CD4-positive, alpha-beta memory T cell (primary cell): Measurements from ENCODE around the gene ARFGEF3. TPM values are rescaled to one million over a fixed set of nuclear protein-coding genes. Genes with fewer than 3 reads are reported as not detected.
A peak's percentile ranks its signal among the peaks of the same experiment; 100 is the strongest.
"Not testable (repeated sequence)": the region's sequence is repeated elsewhere in the genome, so short reads cannot be mapped to it uniquely, and the experiment has no call there.

Source experiments
- CTCF ChIA-PET: fragments of 350-600 bp; sonication (Branson Sonifier 250); formaldehyde crosslinking; loops from one replicate; lab custom pipeline; 2021; ENCODE audit warnings: inconsistent platforms; ENCODE audit not compliant: partially characterized antibody; lab: Charles Lee
- POLR2A ChIA-PET: fragments of 350-600 bp; sonication (Branson Sonifier 250); formaldehyde crosslinking; loops from one replicate; lab custom pipeline; 2021; ENCODE audit not compliant: partially characterized antibody; lab: Charles Lee
- DNase-seq, 5 donors: peaks; one replicate each; pipeline versions ENCODE4 v3.0.0 to v3.0.0-alpha.2; 2020 to 2022; ENCODE audit warnings: mixed read lengths in 1 of 5
- H3K27ac ChIP-seq: one replicate; pipeline ENCODE4 v1.7.0; 2013; ENCODE audit warnings: low read depth, low read length
- H3K27me3 ChIP-seq: 2 replicates; pipeline ENCODE4 v1.7.0; 2013; ENCODE audit warnings: mild to moderate bottlenecking, low read length, moderate library complexity; ENCODE audit not compliant: insufficient read depth
- H3K36me3 ChIP-seq: 2 replicates; pipeline ENCODE4 v1.7.0; 2013; ENCODE audit warnings: mild to moderate bottlenecking, low read length, moderate library complexity; ENCODE audit not compliant: insufficient read depth
- H3K4me1 ChIP-seq: 2 replicates; pipeline ENCODE4 v1.7.0; 2013; ENCODE audit warnings: mild to moderate bottlenecking, low read length, moderate library complexity; ENCODE audit not compliant: insufficient read depth
- H3K4me3 ChIP-seq, 2 donors: one replicate each; pipeline ENCODE4 v1.7.0; 2013; ENCODE audit warnings: low read length in 2 of 2, mild to moderate bottlenecking in 1 of 2
- H3K9me3 ChIP-seq, 2 donors: one replicate each; pipeline ENCODE4 v1.7.0; 2013; ENCODE audit warnings: low read length in 2 of 2, control low read depth in 1 of 2; ENCODE audit not compliant: control insufficient read depth in 1 of 2
- H3K27ac Mint-ChIP-seq, 7 donors: one replicate each; pipeline ENCODE4 v1.8.0; 2020 to 2021; ENCODE audit warnings: mixed read lengths in 7 of 7, mild to moderate bottlenecking in 6 of 7, inconsistent platforms in 3 of 7, moderate library complexity in 3 of 7
- H3K27me3 Mint-ChIP-seq, 2 donors: one replicate each; pipeline ENCODE4 v1.8.0; 2020 to 2021; ENCODE audit warnings: mixed read lengths in 2 of 2
- H3K36me3 Mint-ChIP-seq, 2 donors: one replicate each; pipeline ENCODE4 v1.8.0; 2020 to 2021; ENCODE audit warnings: mixed read lengths in 2 of 2, inconsistent platforms in 1 of 2, mild to moderate bottlenecking in 1 of 2
- H3K4me1 Mint-ChIP-seq, 4 donors: one replicate each; pipeline ENCODE4 v1.8.0; 2020 to 2021; ENCODE audit warnings: mixed read lengths in 4 of 4, mild to moderate bottlenecking in 1 of 4
- H3K4me3 Mint-ChIP-seq, 8 donors: one replicate each; pipeline ENCODE4 v1.8.0; 2020 to 2021; ENCODE audit warnings: mixed read lengths in 8 of 8, mild to moderate bottlenecking in 7 of 8, moderate library complexity in 6 of 8, inconsistent platforms in 3 of 8
- H3K9me3 Mint-ChIP-seq, 8 donors: one replicate each; pipeline ENCODE4 v1.8.0; 2020 to 2021; ENCODE audit warnings: mixed read lengths in 8 of 8, mild to moderate bottlenecking in 5 of 8, inconsistent platforms in 3 of 8, moderate library complexity in 1 of 8
- intact Hi-C: fragments of 100-400 bp; cut with micrococcal nuclease; formaldehyde crosslinking; loops from one replicate; pipeline ENCODE4 v1.15.1; 2023
- polyA plus RNA-seq, 2 donors: library from polyadenylated mRNA; unstranded; fragments of 300-500 nt; fragmentation: Illumina TruSeq; gene quantifications; one replicate each; pipeline ENCODE4 v1.2.3, GENCODE V29; 2021
- total RNA-seq, 2 experiments: library from RNA; stranded (reverse); gene quantifications; one replicate each; pipeline ENCODE4 v1.2.3, GENCODE V29; 2021

The ARFGEF3 gene
- total and polyA plus RNA-seq, 4 experiments from 2014 or later = 0.03 TPM; not detected in 3

GRCh38 chr6:138288428-138289085 lies 126.8 kb downstream of the ARFGEF3 start:
- H3K4me1 Mint-ChIP-seq = not testable (repeated sequence)
- CTCF ChIA-PET = interaction anchor here (0.9 to 5.3 kb wide), 7 partner anchors 8 to 288 kb away, joined by 3 to 59 read pairs (median 7); no protein-coding TSS in a partner anchor

GRCh38 chr6:138289739-138290138 lies 128.0 kb downstream of the ARFGEF3 start:
- intact Hi-C loops = loop anchor here (1.0 to 10.0 kb wide), 2 partner anchors 115 to 288 kb away; partner anchors contain the start of gene HEBP2

More at GRCh38 chr6:138288428-138289085, 126.8 kb downstream of the ARFGEF3 start:
- DNase-seq, H3K27me3 Mint-ChIP-seq, H3K27me3 ChIP-seq, POLR2A ChIA-PET, H3K9me3 ChIP-seq, H3K4me3 ChIP-seq, H3K36me3 Mint-ChIP-seq, H3K27ac ChIP-seq, H3K27ac Mint-ChIP-seq, H3K9me3 Mint-ChIP-seq, H3K4me3 Mint-ChIP-seq, H3K4me1 ChIP-seq, H3K36me3 ChIP-seq: not testable (repeated sequence)
- intact Hi-C loops = loop anchor here (1.0 to 10.0 kb wide), 2 partner anchors 116 to 287 kb away; partner anchors contain the start of gene HEBP2

GRCh38 chr6:138290423-138290962 lies 128.8 kb downstream of the ARFGEF3 start:
- ChIA-PET POLR2A (no interaction called here), CTCF (interaction anchor here (0.6 to 5.3 kb wide), 6 partner anchors 9 to 174 kb away, joined by 3 to 59 read pairs (median 4); partner anchors contain the start of gene HEBP2)
- peaks cover 0 to 1% (median 0%) of the 10 kb centered on the region in 4 donors for H3K4me1 Mint-ChIP-seq

More at GRCh38 chr6:138289739-138290138, 128.0 kb downstream of the ARFGEF3 start:
- ChIA-PET POLR2A (no interaction called here), CTCF (interaction anchor here (0.7 to 5.3 kb wide), 7 partner anchors 7 to 174 kb away, joined by 3 to 59 read pairs (median 3); partner anchors contain the start of gene HEBP2)
- Mint-ChIP-seq H3K4me3 (no peak overlapping the region), H3K27ac (no peak overlapping the region), H3K36me3 (no peaks in the 10 kb centered on the region), H3K27me3 (peaks cover 0 to 3% of the 10 kb centered on the region in 2 donors), H3K9me3 (peaks cover 0 to 2% (median 0%) of the 10 kb centered on the region in 8 donors), H3K4me1 (peaks cover 0 to 1% (median 0%) of the 10 kb centered on the region in 4 donors)
- no peaks in the 10 kb centered on the region for H3K27me3 ChIP-seq
- H3K4me3 ChIP-seq = no peak overlapping the region
- DNase-seq = peak in 1 of 5 donors; percentile 6
- no peaks in the 10 kb centered on the region for H3K4me1 ChIP-seq
- no peaks in the 10 kb centered on the region for H3K9me3 ChIP-seq
- H3K27ac ChIP-seq = no peak overlapping the region
- no peaks in the 10 kb centered on the region for H3K36me3 ChIP-seq

GRCh38 chr6:138291036-138291848 lies 129.5 kb downstream of the ARFGEF3 start:
- H3K9me3 Mint-ChIP-seq = peaks cover 0 to 2% (median 0%) of the 10 kb centered on the region in 8 donors
- intact Hi-C loops = no loop called here
- no peaks in the 10 kb centered on the region for H3K36me3 Mint-ChIP-seq
- H3K4me3 Mint-ChIP-seq = no peak overlapping the region
- H3K27me3 ChIP-seq = no peaks in the 10 kb centered on the region
- no peak overlapping the region for H3K27ac Mint-ChIP-seq
- H3K4me3 ChIP-seq = no peak overlapping the region
- ChIA-PET POLR2A (no interaction called here), CTCF (interaction anchor here (1.0 to 5.3 kb wide), 3 partner anchors 10 to 175 kb away, joined by 3 to 59 read pairs (median 3); no protein-coding TSS in a partner anchor)
- no peaks in the 10 kb centered on the region for H3K9me3 ChIP-seq
- peaks cover 0 to 7% of the 10 kb centered on the region in 2 donors for H3K27me3 Mint-ChIP-seq
- H3K4me1 Mint-ChIP-seq = peaks cover 0 to 1% (median 0%) of the 10 kb centered on the region in 4 donors
- H3K4me1 ChIP-seq = no peaks in the 10 kb centered on the region
- H3K36me3 ChIP-seq = no peaks in the 10 kb centered on the region
- H3K27ac ChIP-seq = no peak overlapping the region
- no peak for DNase-seq

More at GRCh38 chr6:138290423-138290962, 128.8 kb downstream of the ARFGEF3 start:
- Mint-ChIP-seq H3K9me3 (peaks cover 0 to 2% (median 0%) of the 10 kb centered on the region in 8 donors), H3K36me3 (no peaks in the 10 kb centered on the region), H3K27ac (no peak overlapping the region), H3K27me3 (peaks cover 0 to 3% of the 10 kb centered on the region in 2 donors), H3K4me3 (no peak overlapping the region)
- no peaks in the 10 kb centered on the region for H3K36me3 ChIP-seq
- H3K4me1 ChIP-seq = no peaks in the 10 kb centered on the region
- no peak for DNase-seq
- H3K9me3 ChIP-seq = no peaks in the 10 kb centered on the region
- H3K27ac ChIP-seq = no peak overlapping the region
- intact Hi-C loops = no loop called here
- H3K27me3 ChIP-seq = no peaks in the 10 kb centered on the region
- H3K4me3 ChIP-seq = no peak overlapping the region

- H3K36me3 ChIP-seq = no peaks in the 10 kb centered on the region
- no peak overlapping the region for H3K27ac ChIP-seq
- intact Hi-C loops = no loop called here
- DNase-seq = no peak
- CTCF ChIA-PET = interaction anchor here (1.0 to 5.3 kb wide), 2 partner anchors 11 to 176 kb away, joined by 3 to 59 read pairs; no protein-coding TSS in a partner anchor
- no peak overlapping the region for H3K4me3 Mint-ChIP-seq
- H3K4me1 ChIP-seq = no peaks in the 10 kb centered on the region
- H3K27me3 ChIP-seq = no peaks in the 10 kb centered on the region
- no peak overlapping the region for H3K27ac Mint-ChIP-seq
- no peaks in the 10 kb centered on the region for H3K9me3 ChIP-seq
- H3K27me3 Mint-ChIP-seq = peaks cover 0 to 7% of the 10 kb centered on the region in 2 donors
- no peaks in the 10 kb centered on the region for H3K36me3 Mint-ChIP-seq
- POLR2A ChIA-PET = no interaction called here
- H3K4me3 ChIP-seq = no peak overlapping the region
- H3K9me3 Mint-ChIP-seq = peaks cover 0 to 2% (median 0%) of the 10 kb centered on the region in 8 donors
- peaks cover 0 to 1% (median 0%) of the 10 kb centered on the region in 4 donors for H3K4me1 Mint-ChIP-seq
Observed at GRCh38 chr6:138291849-138292181, 130.1 kb downstream of the ARFGEF3 start.

- no peak overlapping the region for H3K4me3 ChIP-seq
- H3K9me3 Mint-ChIP-seq = peaks cover 0 to 2% (median 0%) of the 10 kb centered on the region in 8 donors
- H3K27me3 ChIP-seq = no peaks in the 10 kb centered on the region
- ChIA-PET POLR2A (no interaction called here), CTCF (interaction anchor here (1.0 to 5.3 kb wide), 2 partner anchors 12 to 176 kb away, joined by 3 to 59 read pairs; no protein-coding TSS in a partner anchor)
- peaks cover 1 to 7% of the 10 kb centered on the region in 2 donors for H3K27me3 Mint-ChIP-seq
- intact Hi-C loops = no loop called here
- peaks cover 0 to 1% (median 0%) of the 10 kb centered on the region in 4 donors for H3K4me1 Mint-ChIP-seq
- H3K4me3 Mint-ChIP-seq = no peak overlapping the region
- no peak overlapping the region for H3K27ac ChIP-seq
- H3K36me3 ChIP-seq = no peaks in the 10 kb centered on the region
- H3K36me3 Mint-ChIP-seq = no peaks in the 10 kb centered on the region
- DNase-seq = no peak
- no peak overlapping the region for H3K27ac Mint-ChIP-seq
- H3K4me1 ChIP-seq = no peaks in the 10 kb centered on the region
- no peaks in the 10 kb centered on the region for H3K9me3 ChIP-seq
Observed at GRCh38 chr6:138292482-138292881, 130.7 kb downstream of the ARFGEF3 start.
